ENCODE measurements around the gene MAPRE3.

Gene MAPRE3

DNA sequence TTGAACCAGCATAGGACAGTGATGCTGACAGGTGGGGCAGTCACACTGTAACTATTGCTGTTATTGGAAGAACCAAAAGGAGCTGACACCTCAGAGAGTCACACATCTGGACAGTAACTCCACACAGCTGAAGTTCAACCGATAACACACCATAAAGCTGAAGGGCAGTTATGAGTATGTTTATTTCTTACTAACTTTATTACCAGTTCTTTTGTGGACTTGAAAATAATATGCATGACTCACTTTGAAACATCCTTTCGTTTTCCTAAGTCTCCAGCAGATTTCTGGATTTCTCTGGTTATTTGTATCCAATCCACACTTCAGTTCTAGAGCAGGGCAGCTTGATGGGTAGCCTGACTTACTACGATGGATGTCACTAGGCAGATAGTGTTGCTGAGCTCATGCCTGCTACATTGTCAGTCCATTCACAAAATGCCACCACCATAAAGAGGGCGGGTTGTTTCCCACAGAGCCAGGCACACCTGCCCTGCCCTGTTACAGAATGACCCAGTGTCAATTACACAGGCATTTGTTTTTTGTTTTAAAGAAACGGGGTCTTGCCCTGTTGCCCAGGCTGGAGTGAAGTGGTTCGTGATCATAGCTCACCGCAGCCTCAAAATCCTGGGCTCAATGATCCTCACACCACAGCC, 72.7 kb downstream of the MAPRE3 start:
- no peak for DNase-seq

DNA sequence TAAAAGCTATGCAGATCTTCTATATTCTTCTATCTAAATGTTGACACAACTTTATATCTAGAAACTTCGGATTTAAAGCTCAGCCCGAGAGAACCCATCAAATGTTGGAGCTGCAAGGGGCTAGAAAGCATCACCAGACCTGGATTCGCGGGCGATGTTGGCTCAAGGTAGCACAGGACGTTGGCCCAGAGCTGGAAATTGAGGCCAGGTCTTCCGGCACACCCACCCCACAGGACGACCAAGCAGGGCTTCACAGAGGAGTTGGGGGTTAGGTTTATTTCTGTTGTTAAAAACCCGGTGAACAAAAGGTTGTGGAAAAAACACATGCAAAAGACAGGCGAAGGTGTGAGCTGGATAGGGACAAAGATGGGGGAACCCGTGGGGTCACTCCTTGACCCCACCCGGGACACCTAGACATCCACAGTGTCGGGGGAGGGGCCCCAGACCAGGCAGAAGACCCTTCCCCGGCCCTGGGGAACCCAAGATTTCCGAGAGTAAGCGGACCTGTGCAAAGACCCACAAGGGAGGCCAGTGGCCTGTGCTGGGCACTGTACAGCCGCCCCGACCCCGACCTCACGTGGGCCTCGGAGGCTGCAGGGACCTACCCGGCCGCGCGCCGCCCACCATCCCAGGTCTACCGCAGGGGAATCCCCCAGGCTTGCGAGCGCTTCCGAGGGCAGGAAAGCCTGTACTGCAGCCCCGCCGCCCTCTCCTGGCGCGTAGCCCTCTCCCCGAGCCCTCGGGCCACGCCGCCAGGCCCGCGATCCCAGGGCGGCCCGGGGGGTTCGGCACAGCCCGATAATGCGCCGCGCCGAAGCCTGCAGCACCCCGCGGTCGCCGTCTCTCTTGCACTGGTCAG, 79.2 kb downstream of the MAPRE3 start:
- DNase-seq = peak in 1 of 2 experiments; percentile 32

GRCh38 chr2:27050281-27050995, 80.0 kb downstream of the MAPRE3 start:
- DNase-seq = peak; percentile 97

GRCh38 chr2:27050996-27051901, 80.8 kb downstream of the MAPRE3 start, which contains the start of gene AGBL5:
AGBL5 (plus strand) TSS chr2:27051668; CDS start chr2:27052959, 1,291 bp downstream.
- peak; percentile 97 to 98 for DNase-seq

DNA sequence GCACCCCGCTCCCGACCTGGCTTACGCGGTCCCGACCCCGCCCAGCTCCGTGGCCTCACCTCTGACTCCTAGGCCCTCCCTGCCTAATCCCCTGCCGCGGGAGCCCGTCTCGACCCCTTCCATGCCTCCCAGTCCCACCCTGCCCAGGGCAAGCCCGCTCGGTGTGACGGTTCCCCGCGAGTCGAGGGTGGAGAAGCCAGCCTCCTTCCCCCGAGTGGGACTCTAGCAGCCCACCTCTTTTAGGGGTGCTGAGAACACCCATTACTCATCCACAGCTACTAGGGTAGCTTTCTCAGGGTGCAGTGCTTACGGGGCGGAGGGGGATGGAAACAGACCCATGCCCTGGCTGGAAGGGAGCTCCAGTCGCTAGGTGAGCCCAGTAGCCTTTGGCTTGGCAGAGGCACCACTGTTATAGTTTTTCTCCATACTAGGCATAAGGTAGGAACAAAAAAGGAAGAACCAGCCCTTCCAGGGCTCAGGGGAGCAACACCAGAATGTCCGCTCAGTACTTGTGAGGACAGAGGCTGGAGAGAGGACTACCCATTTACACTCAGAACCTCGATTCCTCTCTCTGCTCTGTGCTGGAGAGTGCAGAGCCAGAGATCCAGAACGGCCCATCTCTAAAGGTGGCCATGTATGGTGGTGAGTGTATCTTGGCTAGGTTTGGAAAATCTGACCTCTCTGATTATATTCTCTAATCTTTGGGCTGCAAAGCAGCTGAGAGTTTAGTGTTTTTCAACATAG, 81.6 kb downstream of the MAPRE3 start:
- DNase-seq = peak in 1 of 2 experiments; percentile 42

DNA sequence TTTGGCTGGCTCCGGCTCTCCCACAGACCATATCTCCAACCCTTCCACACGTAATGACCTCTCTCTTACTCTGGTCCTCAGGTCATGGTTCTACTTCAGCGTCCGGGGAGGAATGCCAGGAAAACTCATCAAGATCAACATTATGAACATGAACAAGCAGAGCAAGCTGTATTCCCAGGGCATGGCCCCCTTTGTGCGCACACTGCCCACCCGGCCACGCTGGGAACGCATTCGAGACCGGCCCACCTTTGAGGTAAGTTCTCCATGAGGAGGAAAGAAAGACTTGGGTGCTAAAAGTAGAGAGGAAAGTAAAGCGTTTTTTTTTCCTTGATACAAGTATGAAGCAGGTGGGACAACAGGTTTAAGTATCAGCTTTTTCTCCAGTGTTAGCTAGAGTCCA, 82.9 kb downstream of the MAPRE3 start:
- no peak for DNase-seq

DNA sequence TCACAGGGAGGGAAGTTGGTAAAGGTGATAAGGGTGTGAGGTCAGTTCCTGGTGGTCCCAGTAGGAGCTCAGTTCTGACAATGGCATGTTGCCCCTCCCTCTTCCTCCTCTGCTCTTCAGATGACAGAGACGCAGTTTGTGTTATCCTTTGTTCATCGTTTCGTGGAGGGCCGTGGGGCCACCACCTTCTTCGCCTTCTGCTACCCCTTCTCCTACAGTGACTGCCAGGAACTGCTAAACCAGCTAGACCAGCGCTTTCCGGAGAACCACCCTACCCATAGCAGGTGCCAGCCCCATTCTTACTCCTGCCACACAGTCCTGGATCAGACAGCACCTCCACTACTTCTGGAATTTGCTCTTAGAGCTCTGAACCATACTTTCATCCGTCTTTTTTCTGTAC, 83.3 kb downstream of the MAPRE3 start:
- no peak for DNase-seq

DNA sequence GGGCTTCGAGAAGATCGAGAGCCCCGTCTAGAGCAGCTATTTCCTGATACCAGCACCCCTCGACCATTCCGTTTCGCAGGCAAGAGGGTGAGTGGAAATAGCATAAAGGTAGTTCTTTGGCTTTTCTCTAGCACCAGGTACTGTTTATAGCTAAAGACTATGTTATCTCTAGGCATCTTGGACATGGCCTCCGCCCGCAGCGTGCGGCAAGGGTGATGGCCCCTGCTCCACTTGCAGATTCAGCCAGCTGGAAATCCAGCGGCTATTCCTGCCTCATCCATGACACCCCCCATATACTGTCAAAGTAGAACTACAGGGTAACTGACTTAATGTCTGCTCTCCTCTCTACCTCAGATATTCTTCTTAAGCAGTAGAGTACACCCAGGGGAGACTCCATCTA, 84.3 kb downstream of the MAPRE3 start:
- no peak for DNase-seq

GRCh38 chr2:27057184-27057583, 86.7 kb downstream of the MAPRE3 start:
- DNase-seq = no peak

DNA sequence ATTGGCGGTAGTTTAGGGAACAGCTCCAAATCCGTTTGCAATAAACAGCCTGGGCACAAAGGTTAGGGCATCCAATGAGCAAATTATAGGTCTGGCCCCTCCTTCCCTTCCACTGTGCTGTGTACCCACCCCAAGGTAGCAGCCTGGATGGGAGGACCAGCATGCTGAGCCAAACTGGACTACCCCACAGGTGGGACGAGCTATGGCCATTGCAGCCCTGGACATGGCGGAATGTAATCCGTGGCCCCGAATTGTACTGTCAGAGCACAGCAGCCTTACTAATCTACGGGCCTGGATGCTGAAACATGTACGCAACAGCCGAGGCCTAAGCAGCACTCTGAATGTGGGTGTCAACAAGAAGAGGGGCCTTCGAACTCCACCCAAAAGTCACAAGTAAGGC, 87.8 kb downstream of the MAPRE3 start:
- DNase-seq = no peak

- no peak for DNase-seq
Measured at GRCh38 chr2:27059141-27059820, 88.8 kb downstream of the MAPRE3 start.

DNA sequence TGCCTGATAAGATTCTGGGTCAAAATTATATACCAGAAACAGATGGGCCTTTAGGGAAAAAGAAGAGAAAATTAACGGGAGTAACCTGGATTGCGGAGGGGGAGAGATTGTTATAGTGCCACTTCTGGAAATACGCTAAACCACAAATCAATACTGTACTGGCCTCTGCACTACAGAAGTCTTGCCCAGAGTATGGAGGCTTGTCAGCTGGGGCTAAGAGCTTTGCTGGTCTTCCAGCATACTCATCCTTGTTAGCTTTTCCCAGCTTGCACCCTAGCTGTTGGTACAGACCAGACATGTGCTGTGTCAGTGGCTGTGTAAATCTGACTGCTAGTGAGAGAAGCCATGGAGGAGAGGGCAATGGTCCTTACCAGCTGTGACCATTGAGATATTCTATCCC, 89.9 kb downstream of the MAPRE3 start:
- DNase-seq = no peak

DNA sequence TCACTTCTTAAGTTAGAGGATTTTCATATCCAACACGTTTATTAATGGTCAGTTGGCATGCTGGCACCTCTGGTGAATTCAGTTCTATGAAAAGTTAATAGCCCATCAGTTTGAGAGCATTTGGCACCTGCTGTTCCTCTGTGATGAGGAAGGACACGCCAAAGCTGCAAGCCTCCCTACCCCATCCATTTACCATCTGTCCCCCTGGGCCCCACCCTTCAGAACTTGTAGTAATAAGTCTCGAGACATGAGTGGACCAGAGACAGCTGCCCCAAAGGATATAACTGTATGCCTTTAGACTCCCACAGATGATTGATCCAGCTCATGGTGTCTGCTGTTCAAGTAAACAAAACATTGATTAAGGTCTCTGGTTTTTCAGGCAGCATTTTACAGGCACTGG, 94.7 kb downstream of the MAPRE3 start:
- DNase-seq = peak; percentile 84 to 94

DNA sequence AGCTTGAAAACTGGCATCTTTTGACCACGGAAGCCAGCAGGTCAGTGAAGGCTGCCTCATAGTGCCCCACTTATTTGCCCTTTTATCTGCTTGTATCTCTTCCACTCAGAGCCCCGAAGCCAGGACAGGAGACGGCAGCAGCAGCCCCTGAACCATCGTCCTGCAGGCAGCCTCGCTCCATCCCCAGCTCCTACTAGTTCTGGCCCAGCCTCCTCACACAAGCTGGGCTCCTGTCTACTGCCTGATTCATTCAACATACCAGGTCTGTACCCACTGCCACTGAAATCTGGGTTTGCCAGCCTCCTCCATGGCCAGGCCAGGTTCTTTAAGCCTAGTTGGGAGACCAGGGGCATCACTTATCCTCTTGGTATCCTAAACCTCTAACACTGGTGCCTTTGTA, 96.9 kb downstream of the MAPRE3 start:
- no peak for DNase-seq

- no peak for DNase-seq
Measured at GRCh38 chr2:27069436-27069835, 99.0 kb downstream of the MAPRE3 start.

DNA sequence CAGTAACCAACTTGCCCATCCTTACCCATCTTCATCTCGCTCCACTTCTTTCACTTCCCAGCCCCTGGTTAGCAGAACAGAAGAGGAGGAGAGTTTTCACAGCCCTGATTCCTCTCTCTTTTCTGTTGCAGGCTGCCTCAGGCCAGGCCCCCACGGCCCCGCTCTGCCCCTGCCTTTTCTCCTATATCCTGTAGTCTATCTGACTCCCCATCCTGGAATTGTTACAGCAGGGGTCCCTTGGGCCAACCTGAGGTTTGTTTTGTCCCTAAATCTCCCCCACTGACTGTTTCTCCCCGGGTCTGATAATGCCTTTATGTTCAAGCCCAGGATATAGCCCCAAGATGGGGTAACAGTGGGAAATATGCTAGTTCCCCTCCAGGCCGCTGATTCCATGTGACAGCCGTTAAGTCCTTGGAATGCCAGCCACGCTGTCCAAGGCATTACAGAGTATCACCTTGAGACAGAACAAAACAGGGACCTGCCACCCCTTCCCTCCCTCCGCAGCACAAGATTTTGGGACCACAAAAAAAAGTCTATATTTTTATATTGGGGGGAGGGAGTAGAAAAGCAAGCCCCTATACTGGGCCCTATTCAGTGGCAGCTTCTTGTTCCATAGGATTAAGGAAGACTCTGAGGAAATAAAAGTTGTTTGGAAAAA, 99.7 kb downstream of the MAPRE3 start:
- no peak for DNase-seq

- no peak for DNase-seq
Measured at GRCh38 chr2:27070653-27071276, 100.3 kb downstream of the MAPRE3 start.

DNA sequence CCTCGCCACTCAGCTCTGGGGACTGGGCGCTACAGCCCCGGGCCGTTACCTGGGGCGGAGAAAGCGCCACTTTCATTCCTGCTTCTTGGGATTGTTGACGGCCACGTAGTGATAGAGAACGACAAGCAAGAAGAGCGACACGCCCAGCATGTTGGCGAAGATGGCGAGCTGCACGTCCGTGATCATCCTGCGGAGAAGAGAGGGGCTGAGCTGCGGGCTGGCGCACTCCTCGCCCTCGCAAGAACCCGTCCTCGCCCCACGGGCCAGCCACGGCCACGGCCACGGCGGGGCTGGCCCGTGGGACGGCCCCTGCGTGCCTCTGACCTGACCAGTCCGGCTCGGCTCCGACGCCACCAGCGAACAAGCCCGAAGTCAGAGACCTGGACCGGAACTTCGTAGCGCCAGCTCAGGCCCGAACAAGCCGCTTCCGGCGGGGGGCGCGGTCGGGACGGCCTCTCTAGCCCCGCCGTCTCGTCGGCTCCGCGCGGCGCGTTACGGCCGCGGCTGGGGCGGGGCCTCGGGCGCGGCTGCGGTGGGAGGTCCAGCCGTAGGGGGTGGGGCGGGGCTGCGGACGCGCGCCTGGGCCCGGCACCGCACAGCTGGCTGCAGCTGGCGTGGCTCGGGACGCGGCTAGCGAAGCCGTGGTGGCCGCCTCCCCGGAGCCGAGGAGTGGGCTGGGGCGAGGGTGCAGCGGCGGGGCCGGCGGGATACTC, 101.0 kb downstream of the MAPRE3 start, which contains the start of gene OST4:
Gene OST4 (minus strand): TSS at position 378 of the 713 bp plus-strand sequence.
- DNase-seq = peak; percentile 85 to 88

All from NCI-H524 (cell line).